HG02885 (cell line): ENCODE measurements around the gene CROCC.
"Not testable (repeated sequence)": the region's sequence is repeated elsewhere in the genome, so short reads cannot be mapped to it uniquely, and the experiment has no call there.

Experiments used
- ATAC-seq: cut with Tn5 transposase; IDR thresholded peaks from one replicate; pipeline ENCODE4 v1.9.1; 2021; ENCODE audit warnings: mild to moderate bottlenecking; ENCODE audit not compliant: unreplicated experiment, poor library complexity

Gene CROCC, protein sequence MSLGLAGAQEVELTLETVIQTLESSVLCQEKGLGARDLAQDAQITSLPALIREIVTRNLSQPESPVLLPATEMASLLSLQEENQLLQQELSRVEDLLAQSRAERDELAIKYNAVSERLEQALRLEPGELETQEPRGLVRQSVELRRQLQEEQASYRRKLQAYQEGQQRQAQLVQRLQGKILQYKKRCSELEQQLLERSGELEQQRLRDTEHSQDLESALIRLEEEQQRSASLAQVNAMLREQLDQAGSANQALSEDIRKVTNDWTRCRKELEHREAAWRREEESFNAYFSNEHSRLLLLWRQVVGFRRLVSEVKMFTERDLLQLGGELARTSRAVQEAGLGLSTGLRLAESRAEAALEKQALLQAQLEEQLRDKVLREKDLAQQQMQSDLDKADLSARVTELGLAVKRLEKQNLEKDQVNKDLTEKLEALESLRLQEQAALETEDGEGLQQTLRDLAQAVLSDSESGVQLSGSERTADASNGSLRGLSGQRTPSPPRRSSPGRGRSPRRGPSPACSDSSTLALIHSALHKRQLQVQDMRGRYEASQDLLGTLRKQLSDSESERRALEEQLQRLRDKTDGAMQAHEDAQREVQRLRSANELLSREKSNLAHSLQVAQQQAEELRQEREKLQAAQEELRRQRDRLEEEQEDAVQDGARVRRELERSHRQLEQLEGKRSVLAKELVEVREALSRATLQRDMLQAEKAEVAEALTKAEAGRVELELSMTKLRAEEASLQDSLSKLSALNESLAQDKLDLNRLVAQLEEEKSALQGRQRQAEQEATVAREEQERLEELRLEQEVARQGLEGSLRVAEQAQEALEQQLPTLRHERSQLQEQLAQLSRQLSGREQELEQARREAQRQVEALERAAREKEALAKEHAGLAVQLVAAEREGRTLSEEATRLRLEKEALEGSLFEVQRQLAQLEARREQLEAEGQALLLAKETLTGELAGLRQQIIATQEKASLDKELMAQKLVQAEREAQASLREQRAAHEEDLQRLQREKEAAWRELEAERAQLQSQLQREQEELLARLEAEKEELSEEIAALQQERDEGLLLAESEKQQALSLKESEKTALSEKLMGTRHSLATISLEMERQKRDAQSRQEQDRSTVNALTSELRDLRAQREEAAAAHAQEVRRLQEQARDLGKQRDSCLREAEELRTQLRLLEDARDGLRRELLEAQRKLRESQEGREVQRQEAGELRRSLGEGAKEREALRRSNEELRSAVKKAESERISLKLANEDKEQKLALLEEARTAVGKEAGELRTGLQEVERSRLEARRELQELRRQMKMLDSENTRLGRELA (N-terminal part only)

GRCh38 chr1:16921391-16922185 is at the start of gene CROCC:
CROCC (plus strand) TSS chr1:16921931; CDS start chr1:16922019, 88 bp downstream.
- no peak for ATAC-seq

DNA sequence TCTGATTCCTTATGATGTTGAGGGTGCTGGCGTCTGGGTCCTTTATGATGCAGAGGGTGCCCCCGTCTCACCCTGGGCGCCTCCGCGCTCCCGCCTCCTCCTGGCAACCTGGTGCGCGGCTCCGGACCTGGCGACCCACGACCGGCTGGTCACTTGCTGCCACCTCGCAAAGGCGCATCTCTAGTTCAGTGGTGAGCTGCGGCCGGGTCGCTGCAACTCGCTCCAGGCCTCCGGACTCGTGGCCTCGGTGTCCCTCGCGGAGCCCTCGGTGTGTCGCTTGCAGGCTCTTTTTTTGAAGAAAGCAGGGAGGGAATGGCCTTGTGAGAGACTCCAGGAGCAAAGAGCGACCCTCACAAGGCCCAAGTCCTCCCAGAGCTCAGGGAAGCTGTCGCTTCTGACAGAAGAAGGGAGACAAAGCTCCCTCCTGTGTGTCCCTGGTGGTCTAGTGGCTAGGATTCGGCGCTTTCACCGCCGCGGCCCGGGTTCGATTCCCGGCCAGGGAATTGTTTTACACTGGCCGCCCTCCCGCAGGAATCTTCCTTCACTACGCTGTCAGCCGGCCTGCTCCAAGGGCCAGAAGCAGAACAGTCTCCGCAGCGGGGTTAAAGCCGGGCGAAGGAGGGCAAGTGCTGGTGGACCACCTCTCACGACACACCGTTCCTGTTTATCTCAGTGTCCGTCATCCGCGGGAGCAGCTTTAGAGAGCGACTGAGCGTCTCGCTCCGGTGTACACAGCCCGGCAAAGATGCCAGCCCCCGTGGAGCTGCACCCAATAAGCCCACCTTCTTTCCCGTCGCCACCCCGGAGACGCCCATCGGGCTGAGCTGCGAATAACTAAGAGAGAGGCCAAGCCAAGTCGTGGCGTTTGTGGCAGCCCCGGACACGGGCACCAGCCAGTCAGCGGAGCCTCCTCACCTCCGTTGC is 49.3 kb upstream of the CROCC start:
- not testable (repeated sequence) for ATAC-seq

DNA sequence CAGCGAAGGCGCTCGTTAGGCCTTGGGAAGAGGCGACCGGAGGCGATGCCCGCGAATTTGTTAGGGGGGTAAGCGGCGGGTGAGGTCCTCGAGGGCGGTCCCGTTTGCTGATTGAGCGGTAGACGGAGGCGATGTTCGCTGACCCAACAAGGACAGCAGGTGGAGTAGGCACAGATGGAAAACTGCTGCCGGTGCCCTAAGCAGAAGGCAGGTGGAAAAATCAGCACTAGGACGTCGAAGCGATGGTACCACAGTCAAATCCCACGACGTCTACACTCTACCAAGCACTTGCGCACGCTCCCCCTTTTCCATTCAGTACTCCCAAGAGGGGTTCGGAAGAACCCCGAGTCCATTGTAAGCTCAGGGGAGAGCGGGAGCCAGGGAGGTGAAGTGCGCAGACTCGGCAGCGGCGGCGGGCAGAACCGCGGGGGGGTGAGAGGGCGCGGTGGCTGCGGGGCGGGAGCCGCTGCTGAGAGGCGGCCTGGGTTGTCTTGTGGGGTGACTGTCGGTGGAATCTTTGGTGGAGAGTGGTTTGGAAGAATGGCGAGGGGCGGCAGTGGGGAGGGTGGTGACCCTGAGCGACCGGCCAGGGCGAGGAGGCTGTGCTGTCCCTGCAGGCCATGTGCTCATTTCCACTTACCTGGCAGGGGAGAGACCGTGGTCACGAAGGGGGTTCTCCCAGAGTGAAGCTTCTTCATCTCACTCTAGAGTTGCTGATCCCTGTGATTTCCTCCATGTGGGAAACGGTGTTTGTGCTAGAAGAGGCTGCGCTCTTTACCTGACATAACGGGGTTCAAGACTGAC is 48.5 kb upstream of the CROCC start:
- ATAC-seq: not testable (repeated sequence)

- not testable (repeated sequence) for ATAC-seq
Observed at GRCh38 chr1:16874968-16875765, 46.6 kb upstream of the CROCC start.

GRCh38 chr1:16881742-16882141 is 40.0 kb upstream of the CROCC start:
- not testable (repeated sequence) for ATAC-seq

DNA sequence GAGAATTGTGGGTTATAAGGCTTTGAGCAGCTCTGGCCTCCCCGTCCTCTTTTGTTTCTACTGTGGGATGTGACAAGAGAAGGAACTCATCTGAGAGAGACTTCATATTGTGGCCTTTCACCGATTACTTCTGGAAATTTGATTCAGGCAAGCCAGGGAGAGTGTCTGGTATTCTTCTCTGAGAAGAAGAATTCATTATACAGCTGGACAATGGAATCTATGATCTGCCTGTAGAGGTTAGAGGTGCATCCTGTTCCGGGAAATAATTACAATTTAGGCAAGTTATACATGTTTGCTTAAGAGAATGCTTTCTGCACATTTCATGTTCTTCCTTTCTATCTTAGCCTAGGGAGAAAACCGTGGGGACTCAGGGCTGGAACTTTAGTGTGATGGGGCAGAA is 38.7 kb upstream of the CROCC start:
- ATAC-seq: no peak

GRCh38 chr1:16884487-16884886 is 37.2 kb upstream of the CROCC start:
- ATAC-seq: not testable (repeated sequence)

DNA sequence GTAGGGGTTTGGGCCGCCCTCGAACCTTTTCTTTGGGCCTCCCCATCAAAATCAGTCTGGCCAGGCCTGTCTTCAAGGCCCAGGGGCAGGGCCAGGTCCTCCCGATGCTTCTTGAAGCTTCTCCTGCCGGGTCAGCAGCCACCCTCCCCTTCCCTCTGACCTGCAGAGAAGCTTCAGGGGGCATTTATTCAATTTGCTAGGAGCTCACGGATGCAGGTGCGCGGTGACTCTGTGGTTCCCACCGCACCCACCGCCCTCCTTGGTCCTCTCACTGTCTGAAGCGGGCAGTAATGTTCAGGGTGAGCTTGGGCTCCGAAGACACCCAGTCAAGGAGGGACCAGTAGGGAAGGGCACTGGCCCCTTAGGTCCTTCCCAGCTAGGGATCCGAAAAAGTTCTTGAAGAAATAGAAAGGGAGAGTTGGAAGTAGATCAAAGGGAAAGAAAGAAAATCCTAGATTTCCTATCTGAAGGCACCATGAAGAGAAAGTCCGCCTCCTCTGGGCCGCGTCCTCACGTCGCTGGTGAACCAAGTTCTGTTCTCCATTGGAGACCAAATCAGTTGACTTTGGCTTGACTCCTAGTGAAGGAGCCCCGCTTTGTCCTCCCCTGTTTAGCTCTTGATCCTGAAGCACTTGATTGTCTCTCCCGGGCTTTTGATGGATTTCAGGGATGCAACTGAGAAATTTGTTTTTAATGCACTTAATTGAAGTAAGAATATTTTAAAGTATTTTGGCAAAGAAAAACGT is 34.7 kb upstream of the CROCC start:
- ATAC-seq: no peak

GRCh38 chr1:16888860-16889816 is 32.6 kb upstream of the CROCC start:
- ATAC-seq: no peak

- ATAC-seq: not testable (repeated sequence)
Observed at GRCh38 chr1:16890539-16891021, 31.2 kb upstream of the CROCC start.

- ATAC-seq: not testable (repeated sequence)
Observed at GRCh38 chr1:16891057-16891456, 30.7 kb upstream of the CROCC start.

GRCh38 chr1:16892978-16893525 is 28.7 kb upstream of the CROCC start:
- ATAC-seq: not testable (repeated sequence)

DNA sequence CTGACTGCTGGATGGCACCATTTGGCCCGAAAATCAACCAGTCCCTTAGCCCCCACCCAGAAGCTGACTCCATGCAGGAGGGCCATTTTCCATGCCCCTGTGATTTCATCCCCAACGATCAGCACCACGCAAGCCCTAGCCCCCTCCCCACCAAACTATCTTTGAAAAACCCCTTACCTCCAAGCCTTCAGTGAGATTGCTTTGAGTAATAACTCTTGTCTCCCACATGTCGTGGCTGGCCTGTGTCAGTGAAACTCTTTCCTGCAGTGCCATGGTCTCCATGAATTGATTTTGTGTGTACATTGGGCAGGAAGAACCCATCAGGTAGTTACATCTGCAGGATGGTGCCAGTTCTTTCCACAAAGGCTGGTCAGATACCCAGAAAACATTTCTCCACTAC is 27.9 kb upstream of the CROCC start:
- not testable (repeated sequence) for ATAC-seq

DNA sequence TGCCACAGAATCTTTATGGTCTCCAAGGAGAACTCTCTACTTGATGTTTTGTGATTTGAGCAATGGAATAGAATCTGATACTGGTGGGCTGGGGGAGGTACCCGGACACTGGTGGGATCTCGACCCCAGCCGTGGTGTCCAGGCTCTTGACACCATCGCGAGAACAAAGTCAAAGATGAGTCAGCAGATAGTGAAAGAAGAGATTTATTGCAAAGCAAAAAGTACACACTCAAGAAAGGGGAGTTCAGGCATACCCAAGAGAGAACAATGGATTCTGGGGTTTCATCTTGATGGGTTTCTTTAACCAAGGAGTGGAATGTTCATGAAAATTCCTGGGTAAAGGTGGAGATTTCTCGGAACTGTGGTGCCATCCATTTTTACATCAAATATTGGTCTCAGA is 27.4 kb upstream of the CROCC start:
- ATAC-seq: not testable (repeated sequence)

- ATAC-seq: not testable (repeated sequence)
Observed at GRCh38 chr1:16895233-16895597, 26.5 kb upstream of the CROCC start.
